NOMO-1 (cell line): ENCODE measurements around the gene KLHDC3.
A peak's percentile ranks its signal among the peaks of the same experiment; 100 is the strongest.

ENCODE experiments used
- DNase-seq, 2 experiments: peaks; one replicate each; lab custom pipeline; 2025; ENCODE audit not compliant: unreplicated experiment in 2 of 2; lab: John Stamatoyannopoulos, UW

KLHDC3 gene

GRCh38 chr6:43013843-43014433, at the start of gene KLHDC3, which contains the start of gene MEA1:
Gene KLHDC3 (plus strand): TSS chr6:43014249. CDS start chr6:43017193, 2,944 bp downstream.
Gene MEA1 (minus strand): TSS chr6:43013946. CDS start chr6:43013813, 133 bp downstream.
- DNase-seq, result peak; percentile 99 to 100

DNA sequence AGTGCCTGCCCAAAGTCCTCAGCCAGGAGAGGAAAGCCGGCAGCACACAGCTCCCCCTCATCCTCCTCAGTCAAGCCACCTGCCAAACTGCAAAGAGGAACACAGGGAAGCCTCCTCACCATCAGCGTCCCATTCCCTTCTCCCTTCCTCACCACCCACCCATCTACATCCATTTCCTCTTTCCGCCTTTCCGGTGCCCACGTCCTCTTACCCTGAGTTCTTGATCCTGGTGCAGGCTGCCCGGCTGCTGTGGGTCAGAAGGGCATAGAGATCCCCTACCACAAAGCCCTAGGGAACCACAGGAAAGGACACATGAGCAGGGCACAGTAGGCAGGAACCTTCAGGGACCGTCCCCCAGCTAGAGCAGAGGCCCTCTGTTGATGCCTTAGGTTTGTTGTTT, 47.5 kb upstream of the KLHDC3 start:
- no peak for DNase-seq

DNA sequence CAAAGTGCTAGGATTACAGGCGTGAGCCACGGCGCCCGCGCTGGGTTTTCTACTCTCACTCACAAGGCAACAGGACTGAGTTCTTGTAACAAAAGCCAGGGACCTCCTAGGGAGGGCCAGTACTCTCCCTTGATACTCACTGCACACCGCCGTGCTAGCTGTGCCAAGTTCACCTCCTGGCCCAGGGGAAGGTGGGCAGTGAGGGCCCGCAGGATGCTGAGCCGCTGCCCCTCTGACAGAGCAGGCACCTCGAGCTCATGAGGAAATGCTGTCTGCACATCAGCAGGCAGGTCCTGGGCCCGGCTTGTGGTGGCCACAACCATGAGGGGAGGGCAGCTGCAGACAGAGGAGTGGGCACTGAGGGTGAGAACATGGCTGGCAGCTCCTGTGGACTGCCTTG, 46.8 kb upstream of the KLHDC3 start:
- no peak for DNase-seq

- DNase-seq, result no peak
Observed at GRCh38 chr6:42968126-42968701, 45.8 kb upstream of the KLHDC3 start.

DNA sequence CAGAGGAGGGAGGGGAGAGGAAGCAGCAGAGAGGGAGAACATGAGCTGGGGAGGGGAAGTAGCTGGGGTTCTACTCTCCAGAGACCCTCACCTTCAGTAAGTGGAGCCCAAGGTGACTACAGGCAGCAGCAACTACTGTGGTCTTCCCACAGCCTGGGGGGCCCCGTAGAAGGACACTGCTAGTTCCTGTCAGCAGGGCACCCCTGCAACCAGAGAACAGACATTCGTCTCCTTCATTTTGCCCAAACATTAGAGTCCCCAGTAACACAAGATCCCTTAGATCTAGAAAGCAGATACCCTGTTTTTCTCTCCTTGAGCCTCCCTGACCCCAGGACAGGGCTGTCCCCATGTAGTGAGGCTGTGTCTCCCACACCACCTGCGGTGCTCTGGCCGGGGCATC, 45.3 kb upstream of the KLHDC3 start:
- DNase-seq, result no peak

- DNase-seq, result no peak
Observed at GRCh38 chr6:42969431-42969830, 44.6 kb upstream of the KLHDC3 start.

DNA sequence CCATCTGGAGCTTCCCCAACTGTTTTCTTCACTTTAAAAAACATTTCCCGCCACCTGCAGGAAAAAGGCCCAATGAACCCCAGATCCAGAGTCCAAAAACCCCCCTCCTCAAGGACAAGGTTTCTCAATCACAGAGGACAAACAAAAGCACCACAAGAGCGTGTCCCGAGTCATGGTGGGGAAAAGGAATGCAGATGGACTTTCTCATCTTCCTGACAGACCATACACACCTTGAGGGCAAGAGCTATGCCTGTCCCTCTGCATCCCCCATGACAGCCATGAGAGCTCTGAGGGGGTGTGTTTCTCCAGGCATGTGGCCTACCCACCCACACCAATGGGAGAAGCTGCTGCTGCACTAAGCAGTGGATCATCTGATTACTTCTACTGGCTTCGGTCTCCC, 44.1 kb upstream of the KLHDC3 start:
- DNase-seq, result no peak

DNA sequence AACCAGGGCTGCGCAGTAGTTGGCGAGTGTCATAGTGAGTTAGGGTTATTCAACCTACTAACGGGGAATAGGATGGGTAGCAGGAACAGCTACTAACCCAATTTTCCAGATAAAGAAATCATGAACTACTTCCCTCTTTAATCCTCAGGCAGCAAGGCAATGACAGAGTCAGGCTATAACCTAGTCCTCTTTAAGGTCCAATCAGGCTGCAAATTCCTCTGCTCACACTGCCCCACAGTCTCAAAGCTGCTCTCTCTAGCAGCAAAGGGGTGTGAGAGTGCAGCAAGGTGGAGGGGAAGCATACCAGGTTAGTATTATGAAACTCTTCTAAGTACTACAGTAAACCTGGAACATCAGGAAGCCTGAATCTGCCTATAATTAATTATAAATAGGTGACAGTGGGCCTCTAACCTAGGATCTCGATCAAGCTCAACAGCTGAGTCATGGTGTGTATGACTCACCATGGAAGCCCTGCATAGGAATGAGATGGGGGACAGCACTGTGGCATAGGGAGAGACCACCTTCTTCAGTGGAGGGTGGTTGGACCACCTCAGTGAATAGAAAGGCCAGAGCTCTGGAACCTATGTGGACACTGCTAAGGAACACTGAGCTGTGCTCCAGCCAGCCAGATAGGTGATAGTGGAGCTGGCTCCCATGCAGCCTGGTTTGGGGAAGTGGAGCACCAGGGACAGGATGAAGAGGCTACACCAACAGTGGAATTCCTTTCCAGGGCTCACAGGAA, 43.0 kb upstream of the KLHDC3 start:
- no peak for DNase-seq

DNA sequence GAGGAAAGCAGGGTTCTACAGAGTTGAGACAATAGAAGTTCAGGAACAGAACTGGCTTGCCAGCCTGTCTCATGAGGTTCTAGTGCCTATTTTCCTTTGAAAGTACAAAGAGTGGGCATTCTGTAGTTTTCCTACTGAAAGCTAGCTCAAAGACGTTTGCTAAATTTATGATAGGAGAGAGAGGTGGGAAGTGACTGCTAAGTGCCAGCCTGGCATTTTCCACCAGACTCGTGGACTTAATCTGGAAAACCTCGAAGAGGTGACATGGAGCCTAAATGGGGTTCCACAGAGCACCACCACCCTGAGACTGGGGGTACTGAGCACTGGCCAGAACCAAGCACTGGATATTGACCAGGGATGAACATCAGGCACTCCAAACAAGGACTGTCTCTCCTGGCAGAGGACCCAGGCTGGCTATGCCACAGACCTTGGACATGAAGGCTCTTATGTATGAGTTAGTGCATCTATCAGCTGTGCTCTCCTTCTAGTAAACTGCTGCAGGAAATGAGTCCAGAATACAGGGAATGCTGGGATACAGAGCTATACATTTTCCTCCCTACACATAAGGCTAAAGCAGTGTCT, 42.2 kb upstream of the KLHDC3 start:
- no peak for DNase-seq

DNA sequence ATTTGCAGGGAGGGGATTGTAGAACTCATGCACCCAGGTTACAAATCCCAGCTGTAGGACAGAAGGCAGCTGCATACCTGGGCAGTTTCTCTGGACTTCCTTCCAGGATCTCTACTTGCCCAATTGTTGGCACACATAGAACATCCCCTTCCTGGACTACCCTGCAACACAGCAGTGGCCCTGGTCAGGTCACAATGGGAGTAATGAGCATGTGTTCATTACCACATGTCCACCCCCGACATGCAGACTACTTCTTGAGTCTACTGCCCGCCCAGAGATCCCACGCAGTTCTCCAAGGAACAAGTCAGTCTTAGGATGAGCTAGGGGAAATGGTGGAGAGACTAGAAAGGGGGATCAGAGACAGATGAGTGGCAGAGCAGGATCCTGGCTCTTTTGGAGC, 40.1 kb upstream of the KLHDC3 start:
- DNase-seq, result no peak

DNA sequence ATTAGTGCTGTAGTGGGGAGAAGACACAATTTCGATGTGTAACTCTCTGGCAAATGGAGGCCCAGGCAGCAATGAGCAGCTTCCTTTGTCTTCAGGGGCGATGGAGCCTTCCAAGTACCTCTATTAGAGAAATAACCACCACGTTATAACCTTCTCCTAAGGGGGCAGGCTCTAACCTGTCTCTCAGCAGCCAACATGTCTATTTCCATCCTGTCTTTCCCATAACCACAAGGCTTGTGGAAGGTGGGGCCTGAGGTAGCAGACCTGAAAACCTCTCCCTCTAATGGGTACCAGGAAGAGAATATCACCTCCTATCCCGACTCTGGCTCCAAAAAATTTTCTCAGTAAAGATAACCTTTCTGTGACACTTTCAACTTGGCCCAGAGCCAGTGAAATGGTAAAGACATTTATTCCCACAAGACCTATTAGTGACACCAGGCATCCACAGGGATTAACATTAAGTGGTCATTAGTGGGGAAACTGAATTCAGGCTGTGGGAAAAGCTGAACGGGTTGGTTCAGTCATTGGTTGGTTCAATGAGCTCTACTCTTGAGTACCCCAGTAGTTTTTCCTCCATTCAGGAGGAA, 39.0 kb upstream of the KLHDC3 start:
- DNase-seq, result no peak

DNA sequence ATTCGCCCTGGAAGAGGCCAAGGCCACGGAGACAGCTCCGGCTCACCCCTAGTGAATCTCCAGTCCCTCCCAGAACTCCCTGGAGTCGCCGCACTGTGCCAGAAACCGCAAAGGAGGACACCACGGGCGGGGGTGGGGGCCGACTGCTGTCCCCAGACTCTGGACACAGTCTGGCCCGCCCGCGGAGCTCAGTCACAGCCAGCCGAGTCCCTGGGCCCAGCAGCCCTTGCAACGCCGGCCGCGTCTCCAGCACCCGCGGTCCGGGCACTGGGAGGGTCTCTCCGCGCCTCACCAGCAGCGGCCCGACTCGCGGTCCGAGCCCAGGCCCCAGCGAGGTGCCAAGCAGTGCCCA, 35.6 kb upstream of the KLHDC3 start:
- DNase-seq, result no peak

DNA sequence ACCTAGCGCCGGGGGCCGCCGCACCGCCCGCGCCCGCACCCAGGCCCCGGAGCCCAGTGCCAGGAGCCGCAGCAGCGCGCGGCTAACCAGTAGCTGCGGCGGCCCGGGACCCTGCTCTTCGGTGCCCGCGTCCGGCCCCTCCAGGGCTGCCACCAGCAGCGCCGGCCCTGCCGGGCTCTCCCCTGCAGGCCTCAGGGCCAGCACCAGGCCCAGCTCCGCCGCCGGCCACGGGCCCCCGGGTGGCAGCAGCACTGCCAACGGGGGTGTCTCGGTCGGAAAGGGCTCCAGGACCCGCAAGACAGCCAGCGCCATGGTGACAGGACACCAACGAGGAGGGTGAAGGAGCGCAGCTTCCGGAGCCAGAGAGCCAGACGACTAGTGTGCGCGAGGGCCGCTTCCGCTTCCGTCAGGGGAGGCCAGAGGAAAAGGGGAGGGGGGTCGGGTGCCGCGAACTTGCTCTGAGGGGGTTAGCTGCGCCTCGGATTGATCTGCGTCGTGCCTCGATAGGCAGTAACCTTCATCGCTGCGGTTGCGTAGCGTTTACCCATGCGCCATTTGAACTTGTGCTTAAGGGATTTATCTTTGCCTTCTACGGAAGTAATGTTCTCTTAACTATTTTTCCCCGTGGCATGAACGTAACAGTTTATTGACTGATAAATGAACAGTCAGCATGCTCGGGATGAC, 35.1 kb upstream of the KLHDC3 start, which contains the start of gene PEX6:
PEX6 (minus strand) TSS at position 343 of the 684 bp plus-strand sequence; CDS start at position 312, 31 bp downstream.
- peak; percentile 95 to 96 for DNase-seq

GRCh38 chr6:42979523-42980177, 34.4 kb upstream of the KLHDC3 start:
- DNase-seq, result peak in 1 of 2 experiments; percentile 28

GRCh38 chr6:42981836-42982235, 32.2 kb upstream of the KLHDC3 start:
- no peak for DNase-seq

- DNase-seq, result peak; percentile 99
Observed at GRCh38 chr6:42984001-42984923, 29.8 kb upstream of the KLHDC3 start, which contains the start of gene PPP2R5D. Gene PPP2R5D (plus strand): TSS chr6:42984570. CDS start chr6:42984678, 108 bp downstream.

DNA sequence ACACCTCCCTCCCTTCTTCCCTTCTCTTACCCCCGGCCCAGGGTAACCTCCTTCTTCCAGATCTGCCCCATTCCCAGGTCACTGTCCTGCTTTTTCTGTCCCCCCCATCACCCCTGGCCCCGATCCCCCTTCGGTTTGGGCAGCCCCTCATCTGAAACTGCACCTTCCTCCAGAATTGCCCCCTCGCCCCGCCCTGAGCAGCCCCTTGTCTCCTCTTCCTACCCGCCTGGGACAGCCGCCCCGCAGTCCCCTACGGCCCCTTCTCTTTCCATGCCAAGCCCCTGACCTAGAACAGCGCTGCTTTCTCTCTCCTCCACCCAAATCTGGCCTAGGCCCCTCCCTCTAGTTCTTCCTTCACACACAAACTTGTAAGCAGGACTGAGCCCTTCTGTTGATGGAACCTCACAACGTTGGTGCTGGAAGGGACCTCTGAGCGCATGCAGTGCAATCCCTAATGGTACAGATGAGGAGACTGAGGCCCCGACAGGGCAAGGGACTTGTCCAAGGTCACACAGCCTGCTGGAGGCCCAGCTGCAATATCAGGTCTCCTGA, 29.0 kb upstream of the KLHDC3 start:
- peak in 1 of 2 experiments; percentile 13 for DNase-seq

DNA sequence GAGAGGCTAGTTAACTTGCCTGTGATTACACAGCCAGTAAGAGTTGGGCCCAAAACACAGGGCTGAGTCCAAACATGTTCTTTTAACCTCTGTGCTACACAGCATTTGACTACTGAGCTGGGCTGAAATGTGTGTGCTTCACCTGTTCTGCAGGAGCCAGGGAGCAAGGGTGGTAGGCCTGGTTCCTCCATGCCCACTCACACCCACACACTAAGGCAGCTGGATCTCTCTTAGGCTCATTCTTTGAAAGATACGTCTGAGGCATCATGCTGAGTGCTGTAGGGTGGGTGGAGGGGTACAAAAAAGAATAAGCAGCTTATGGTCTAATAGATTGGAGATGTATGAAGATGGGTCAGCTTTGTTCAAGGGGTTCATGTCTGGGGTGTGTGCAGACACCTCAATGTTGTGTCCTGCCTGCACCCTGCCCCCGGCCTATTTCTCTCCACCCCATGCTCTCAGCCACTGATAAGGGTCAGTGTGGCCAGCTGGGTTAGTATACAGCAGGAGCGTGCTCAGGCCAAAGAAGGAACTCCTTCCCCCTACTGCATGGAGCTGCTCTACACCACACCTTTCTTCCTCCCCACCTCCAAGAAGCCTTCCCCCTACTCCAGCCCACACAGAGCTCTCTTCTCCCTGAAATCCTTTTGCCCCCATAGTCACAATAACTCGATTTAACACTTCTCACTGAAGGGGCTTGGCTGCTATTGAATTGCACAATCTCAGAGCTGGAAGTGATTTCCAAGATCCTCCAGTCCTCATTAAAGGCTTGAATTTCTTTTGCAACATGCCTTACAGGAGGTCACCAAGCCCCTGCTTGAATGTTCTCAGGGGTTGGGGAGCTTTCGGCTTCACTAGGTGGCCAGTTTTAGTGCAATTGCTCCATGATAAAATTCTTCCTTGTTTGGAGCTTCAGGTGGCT, 26.3 kb upstream of the KLHDC3 start:
- DNase-seq, result no peak
